Measurements from ENCODE around the gene MACROD2. TPM values are rescaled to one million over a fixed set of nuclear protein-coding genes. Genes with fewer than 3 reads are reported as not detected.

Gene MACROD2
- polyA plus RNA-seq, 1 donor (not counting 4 experiments of a cell fraction or from before 2014, with no cell fraction given), result 0.71 TPM

DNA sequence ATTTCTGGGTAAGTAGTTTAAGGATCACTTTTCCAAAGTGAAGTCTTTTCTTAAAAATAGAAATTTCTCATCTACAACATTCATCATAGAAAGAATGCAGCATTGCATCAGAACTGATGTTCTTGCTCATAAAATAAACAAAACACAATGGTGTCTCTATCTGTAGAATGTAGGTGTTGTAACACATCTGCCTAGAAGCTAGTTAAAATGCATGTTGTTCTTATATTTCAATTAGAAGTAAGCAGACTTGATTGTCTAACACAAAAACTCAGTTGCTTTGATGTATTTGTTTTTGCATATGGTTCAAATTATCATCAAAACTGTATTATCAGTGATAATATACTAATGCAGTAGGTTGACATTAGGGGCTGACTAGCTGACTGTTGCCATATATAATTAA, 996.8 kb downstream of the MACROD2 start:
- Histone ChIP-seq H3K27ac (ENCODE audit: control insufficient read depth, insufficient read depth, low read length) (no peak overlapping the region), H3K4me3 (ENCODE audit: control insufficient read depth in 2 of 3, extremely low read depth in 1 of 3, insufficient read depth in 2 of 3, low read depth in 1 of 3, low read length in 3 of 3) (no peak overlapping the region), H4K20me1 (ENCODE audit: control insufficient read depth, extremely low read depth, insufficient read depth, low read length) (no peaks in the 10 kb centered on the region), H3K36me3 (ENCODE audit: control insufficient read depth in 2 of 2, extremely low read depth in 1 of 2, insufficient read depth in 2 of 2, low read length in 2 of 2) (no peaks in the 10 kb centered on the region), H3K4me2 (ENCODE audit: control insufficient read depth, extremely low read depth, insufficient read depth, low read depth, low read length) (no peak overlapping the region), H3K4me1 (ENCODE audit: control insufficient read depth, extremely low read depth, insufficient read depth, low read length) (peaks cover 8% of the 10 kb centered on the region), H3K27me3 (ENCODE audit: control insufficient read depth, extremely low read depth, insufficient read depth, low read length) (no peaks in the 10 kb centered on the region), H3K9me1 (ENCODE audit: control insufficient read depth, extremely low read depth, insufficient read depth, low read length) (no peaks in the 10 kb centered on the region), H3K79me2 (ENCODE audit: control insufficient read depth, insufficient read depth, low read length) (no peaks in the 10 kb centered on the region), H3K9me3 (ENCODE audit: control insufficient read depth, low read depth, low read length) (no peaks in the 10 kb centered on the region), H3K9ac (ENCODE audit: control insufficient read depth, extremely low read depth, insufficient read depth, low read length) (no peak overlapping the region), H2AFZ (ENCODE audit: control insufficient read depth, low read length) (no peak overlapping the region)
- TF ChIP-seq, protein P1, sequence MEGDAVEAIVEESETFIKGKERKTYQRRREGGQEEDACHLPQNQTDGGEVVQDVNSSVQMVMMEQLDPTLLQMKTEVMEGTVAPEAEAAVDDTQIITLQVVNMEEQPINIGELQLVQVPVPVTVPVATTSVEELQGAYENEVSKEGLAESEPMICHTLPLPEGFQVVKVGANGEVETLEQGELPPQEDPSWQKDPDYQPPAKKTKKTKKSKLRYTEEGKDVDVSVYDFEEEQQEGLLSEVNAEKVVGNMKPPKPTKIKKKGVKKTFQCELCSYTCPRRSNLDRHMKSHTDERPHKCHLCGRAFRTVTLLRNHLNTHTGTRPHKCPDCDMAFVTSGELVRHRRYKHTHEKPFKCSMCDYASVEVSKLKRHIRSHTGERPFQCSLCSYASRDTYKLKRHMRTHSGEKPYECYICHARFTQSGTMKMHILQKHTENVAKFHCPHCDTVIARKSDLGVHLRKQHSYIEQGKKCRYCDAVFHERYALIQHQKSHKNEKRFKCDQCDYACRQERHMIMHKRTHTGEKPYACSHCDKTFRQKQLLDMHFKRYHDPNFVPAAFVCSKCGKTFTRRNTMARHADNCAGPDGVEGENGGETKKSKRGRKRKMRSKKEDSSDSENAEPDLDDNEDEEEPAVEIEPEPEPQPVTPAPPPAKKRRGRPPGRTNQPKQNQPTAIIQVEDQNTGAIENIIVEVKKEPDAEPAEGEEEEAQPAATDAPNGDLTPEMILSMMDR (optimal IDR thresholded peaks at IDR 0.05 in 1 of 3, IDR thresholded peaks at IDR 0.05 in 1 of 3, conservative IDR thresholded peaks at IDR 0.05 in 1 of 3; ENCODE audit: extremely low read depth in 1 of 3, insufficient read depth in 2 of 3, low read length in 3 of 3), result no peak
- TF ChIP-seq EZH2 (IDR thresholded peaks at IDR 0.05; ENCODE audit: low read length), result no peak
- FAIRE-seq (peak; percentile 43), DNase-seq (ENCODE audit: low read depth, low spot score) (peak; percentile 7)
- dilution Hi-C loops (cut with MboI; ENCODE audit: extremely low pct_ligation_motif_present, low sequenced_read_pairs), result no loop called here

GRCh38 chr20:14992961-14993360, 997.6 kb downstream of the MACROD2 start:
- dilution Hi-C loops (cut with MboI; ENCODE audit: extremely low pct_ligation_motif_present, low sequenced_read_pairs), result no loop called here
- no peak for FAIRE-seq
- H3K4me1 ChIP-seq (ENCODE audit: control insufficient read depth, extremely low read depth, insufficient read depth, low read length), result peaks cover 15% of the 10 kb centered on the region

More at GRCh38 chr20:14992961-14993360, 997.6 kb downstream of the MACROD2 start:
- TF ChIP-seq EZH2 (IDR thresholded peaks at IDR 0.05; ENCODE audit: low read length), result no peak
- TF ChIP-seq, protein P1 (optimal IDR thresholded peaks at IDR 0.05 in 1 of 3, IDR thresholded peaks at IDR 0.05 in 1 of 3, conservative IDR thresholded peaks at IDR 0.05 in 1 of 3; ENCODE audit: extremely low read depth in 1 of 3, insufficient read depth in 2 of 3, low read length in 3 of 3), result no peak
- Histone ChIP-seq H3K9me3 (ENCODE audit: control insufficient read depth, low read depth, low read length) (no peaks in the 10 kb centered on the region), H3K27me3 (ENCODE audit: control insufficient read depth, extremely low read depth, insufficient read depth, low read length) (no peaks in the 10 kb centered on the region), H3K27ac (ENCODE audit: control insufficient read depth, insufficient read depth, low read length) (no peak overlapping the region), H3K9ac (ENCODE audit: control insufficient read depth, extremely low read depth, insufficient read depth, low read length) (no peak overlapping the region), H3K79me2 (ENCODE audit: control insufficient read depth, insufficient read depth, low read length) (no peaks in the 10 kb centered on the region), H3K36me3 (ENCODE audit: control insufficient read depth in 2 of 2, extremely low read depth in 1 of 2, insufficient read depth in 2 of 2, low read length in 2 of 2) (no peaks in the 10 kb centered on the region), H2AFZ (ENCODE audit: control insufficient read depth, low read length) (no peak overlapping the region), H3K9me1 (ENCODE audit: control insufficient read depth, extremely low read depth, insufficient read depth, low read length) (no peaks in the 10 kb centered on the region), H3K4me2 (ENCODE audit: control insufficient read depth, extremely low read depth, insufficient read depth, low read depth, low read length) (no peak overlapping the region), H4K20me1 (ENCODE audit: control insufficient read depth, extremely low read depth, insufficient read depth, low read length) (no peaks in the 10 kb centered on the region), H3K4me3 (ENCODE audit: control insufficient read depth in 2 of 3, extremely low read depth in 1 of 3, insufficient read depth in 2 of 3, low read depth in 1 of 3, low read length in 3 of 3) (no peak overlapping the region)
- DNase-seq (ENCODE audit: low read depth, low spot score), result no peak
